Measurements from ENCODE around the gene DYNAP.

GRCh38 chr18:54557958-54558357, 33.1 kb upstream of the DYNAP start:
- no peak for TF ChIP-seq EZH2 (IDR thresholded peaks at IDR 0.05)
- TF ChIP-seq POLR2AphosphoS5 (IDR thresholded peaks at IDR 0.05; ENCODE audit: borderline replicate concordance, low read depth, low read length), result no peak
- no peak for TF ChIP-seq FOXP2 (optimal IDR thresholded peaks at IDR 0.05; ENCODE audit: control extremely low read depth, extremely low read length, insufficient read depth)
